Ascending aorta (tissue), 2 donors: ENCODE measurements around the gene MANEAL. TPM values are rescaled to one million over a fixed set of nuclear protein-coding genes. Genes with fewer than 3 reads are reported as not detected.
A peak's percentile ranks its signal among the peaks of the same experiment; 100 is the strongest.

Experiments used
- DNase-seq, 2 donors: peaks; one replicate each; pipeline ENCODE4 v3.0.0-alpha.2; 2019; ENCODE audit warnings: low spot score in 2 of 2
- H3K27ac ChIP-seq, 2 donors: fragments of 200-600 bp; sonication (generic); one replicate each; pipeline ENCODE4 v1.5.1; 2016 to 2017; ENCODE audit warnings: mild to moderate bottlenecking in 1 of 2
- H3K27me3 ChIP-seq: fragments of 200-600 bp; sonication (generic); one replicate; pipeline ENCODE4 v1.5.1; 2017
- H3K36me3 ChIP-seq, 2 donors: fragments of 200-600 bp; sonication (generic); one replicate each; pipeline ENCODE4 v1.5.1; 2016
- H3K4me1 ChIP-seq, 2 donors: fragments of 200-600 bp; sonication (generic); one replicate each; pipeline ENCODE4 v1.5.1; 2016 to 2017; ENCODE audit warnings: mild to moderate bottlenecking in 1 of 2
- H3K4me3 ChIP-seq, 2 donors: fragments of 200-600 bp; sonication (generic); one replicate each; pipeline ENCODE4 v1.5.1; 2016 to 2017; ENCODE audit warnings: mild to moderate bottlenecking in 1 of 2
- H3K9me3 ChIP-seq, 2 donors: fragments of 200-600 bp; sonication (generic); one replicate each; pipeline ENCODE4 v1.5.1; 2016
- intact Hi-C: fragments of 100-400 bp; cut with DNase I; formaldehyde crosslinking; loops from one replicate; pipeline ENCODE4 v1.15.1; 2023
- total RNA-seq: library from RNA; depleted of rRNA; stranded (reverse); fragments of >200 nt; gene quantifications from one replicate; pipeline ENCODE4 v1.1.0, GENCODE V29; 2016
- TF ChIP-seq, protein P1 (sequence below), 3 experiments: fragments of 200-600 bp in 2 of 3; fragments of 450-650 bp in 1 of 3; sonication (generic) in 2 of 3; IDR thresholded peaks; one replicate each; pipeline ENCODE4 v1.5.1; 2016 to 2019; ENCODE audit warnings: antibody characterized with exemption in 3 of 3, mild to moderate bottlenecking in 1 of 3, moderate library complexity in 1 of 3

MANEAL gene, protein sequence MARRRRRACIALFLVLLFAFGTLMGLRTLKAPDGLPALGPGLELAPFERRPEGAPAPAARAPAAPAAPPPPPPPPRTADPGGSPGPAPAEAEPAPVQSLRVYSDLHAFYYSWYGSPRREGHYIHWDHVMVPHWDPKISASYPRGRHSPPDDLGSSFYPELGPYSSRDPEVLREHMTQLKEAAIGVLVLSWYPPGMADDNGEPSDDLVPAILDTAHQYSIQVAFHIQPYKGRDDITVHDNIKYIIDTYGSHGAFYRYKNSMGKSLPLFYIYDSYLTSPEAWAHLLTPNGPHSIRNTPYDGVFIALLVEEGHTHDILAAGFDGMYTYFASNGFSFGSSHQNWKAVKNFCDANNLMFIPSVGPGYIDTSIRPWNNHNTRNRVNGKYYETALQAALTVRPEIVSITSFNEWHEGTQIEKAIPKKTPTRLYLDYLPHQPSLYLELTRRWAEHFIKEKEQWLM
- 0.43 TPM for total RNA-seq

DNA sequence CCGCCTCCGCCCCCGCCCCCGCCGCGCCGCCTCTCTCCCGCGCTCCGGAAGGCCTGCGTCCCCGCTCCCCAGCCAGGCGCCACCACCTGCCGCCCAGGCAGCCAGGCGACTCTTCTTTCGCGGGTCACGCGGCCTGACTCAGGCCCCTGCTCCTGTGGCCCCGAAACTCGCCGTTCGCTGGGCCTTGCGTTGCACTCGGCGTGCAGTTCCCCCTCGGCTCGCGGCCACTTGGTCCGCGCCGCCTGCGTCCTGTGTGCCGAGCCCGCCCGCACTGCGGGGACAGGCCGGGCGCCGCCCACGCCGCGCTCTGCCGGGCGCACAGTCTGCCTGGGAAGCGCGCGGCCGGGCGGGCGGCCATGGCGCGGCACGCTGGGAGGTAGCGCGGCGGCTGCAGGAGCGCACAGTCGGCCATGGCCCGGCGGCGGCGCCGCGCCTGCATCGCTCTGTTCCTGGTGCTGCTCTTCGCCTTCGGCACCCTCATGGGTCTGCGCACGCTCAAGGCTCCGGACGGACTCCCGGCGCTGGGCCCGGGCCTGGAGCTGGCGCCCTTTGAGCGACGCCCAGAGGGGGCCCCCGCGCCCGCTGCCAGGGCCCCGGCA, at the start of gene MANEAL:
Gene MANEAL (plus strand): TSS at position 75 of the 599 bp plus-strand sequence. CDS start 336 bp downstream, at position 411.
- Histone ChIP-seq H3K4me3 (peak within 1 kb of the TSS; percentile 68 to 84), H3K4me1 (peaks cover 10 to 14% of the 10 kb centered on the region in 2 donors), H3K36me3 (no peaks in the 10 kb centered on the region), H3K27ac (no peak within 1 kb of the TSS), H3K27me3 (no peaks in the 10 kb centered on the region), H3K9me3 (no peaks in the 10 kb centered on the region)
- TF ChIP-seq, protein P1, sequence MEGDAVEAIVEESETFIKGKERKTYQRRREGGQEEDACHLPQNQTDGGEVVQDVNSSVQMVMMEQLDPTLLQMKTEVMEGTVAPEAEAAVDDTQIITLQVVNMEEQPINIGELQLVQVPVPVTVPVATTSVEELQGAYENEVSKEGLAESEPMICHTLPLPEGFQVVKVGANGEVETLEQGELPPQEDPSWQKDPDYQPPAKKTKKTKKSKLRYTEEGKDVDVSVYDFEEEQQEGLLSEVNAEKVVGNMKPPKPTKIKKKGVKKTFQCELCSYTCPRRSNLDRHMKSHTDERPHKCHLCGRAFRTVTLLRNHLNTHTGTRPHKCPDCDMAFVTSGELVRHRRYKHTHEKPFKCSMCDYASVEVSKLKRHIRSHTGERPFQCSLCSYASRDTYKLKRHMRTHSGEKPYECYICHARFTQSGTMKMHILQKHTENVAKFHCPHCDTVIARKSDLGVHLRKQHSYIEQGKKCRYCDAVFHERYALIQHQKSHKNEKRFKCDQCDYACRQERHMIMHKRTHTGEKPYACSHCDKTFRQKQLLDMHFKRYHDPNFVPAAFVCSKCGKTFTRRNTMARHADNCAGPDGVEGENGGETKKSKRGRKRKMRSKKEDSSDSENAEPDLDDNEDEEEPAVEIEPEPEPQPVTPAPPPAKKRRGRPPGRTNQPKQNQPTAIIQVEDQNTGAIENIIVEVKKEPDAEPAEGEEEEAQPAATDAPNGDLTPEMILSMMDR (IDR thresholded peaks at IDR 0.05): no peak
- intact Hi-C loops: no loop called here
- peak in 1 of 2 donors; percentile 64 for DNase-seq

DNA sequence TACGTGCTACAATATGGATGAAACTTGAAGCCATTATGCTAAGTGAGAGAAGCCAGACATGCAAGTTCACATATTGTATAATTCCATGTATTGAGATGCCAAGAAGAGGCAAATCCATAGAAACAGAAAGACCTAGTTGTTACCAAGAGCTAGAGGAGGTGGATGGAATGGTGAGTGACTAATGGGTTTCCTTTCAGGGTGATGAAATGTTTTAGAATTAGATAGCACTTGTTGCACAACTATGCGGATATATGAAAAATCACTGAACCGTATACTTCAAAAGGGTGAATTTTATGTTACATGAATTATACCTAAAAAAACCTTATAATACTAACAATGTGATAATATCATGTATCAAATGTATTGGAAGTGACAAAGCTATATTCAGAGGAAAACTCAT, 46.8 kb upstream of the MANEAL start:
- TF ChIP-seq, protein P1 (IDR thresholded peaks at IDR 0.05): no peak
- Histone ChIP-seq H3K4me1 (no peaks in the 10 kb centered on the region), H3K4me3 (no peak overlapping the region), H3K27me3 (no peaks in the 10 kb centered on the region), H3K27ac (no peak overlapping the region), H3K36me3 (no peaks in the 10 kb centered on the region), H3K9me3 (peaks cover 0 to 8% of the 10 kb centered on the region in 2 donors)
- DNase-seq: no peak
- intact Hi-C loops: no loop called here

DNA sequence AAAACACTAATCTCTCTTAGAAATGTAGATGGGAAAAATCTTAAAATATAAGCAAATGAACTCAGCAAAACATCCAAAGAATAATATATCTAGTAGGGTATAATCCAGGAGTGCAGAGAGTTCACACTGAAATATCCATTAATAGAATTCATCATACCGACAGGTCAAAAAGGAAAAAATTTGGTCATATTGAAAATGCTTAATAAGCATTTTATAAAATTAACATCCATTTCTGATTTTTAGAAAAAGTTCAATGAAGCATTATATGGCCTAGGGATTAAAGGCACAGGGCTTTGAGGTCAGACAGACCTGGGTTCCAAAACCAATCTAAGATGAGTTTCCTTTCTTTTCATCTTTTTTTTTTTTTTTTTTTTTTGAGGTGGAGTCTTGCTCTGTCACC, 45.1 kb upstream of the MANEAL start:
- intact Hi-C loops: no loop called here
- Histone ChIP-seq H3K9me3 (peaks cover 0 to 8% of the 10 kb centered on the region in 2 donors), H3K36me3 (no peaks in the 10 kb centered on the region), H3K4me3 (no peak overlapping the region), H3K27ac (no peak overlapping the region), H3K4me1 (no peaks in the 10 kb centered on the region), H3K27me3 (peaks cover 3% of the 10 kb centered on the region)
- DNase-seq: no peak
- TF ChIP-seq, protein P1 (IDR thresholded peaks at IDR 0.05): no peak

DNA sequence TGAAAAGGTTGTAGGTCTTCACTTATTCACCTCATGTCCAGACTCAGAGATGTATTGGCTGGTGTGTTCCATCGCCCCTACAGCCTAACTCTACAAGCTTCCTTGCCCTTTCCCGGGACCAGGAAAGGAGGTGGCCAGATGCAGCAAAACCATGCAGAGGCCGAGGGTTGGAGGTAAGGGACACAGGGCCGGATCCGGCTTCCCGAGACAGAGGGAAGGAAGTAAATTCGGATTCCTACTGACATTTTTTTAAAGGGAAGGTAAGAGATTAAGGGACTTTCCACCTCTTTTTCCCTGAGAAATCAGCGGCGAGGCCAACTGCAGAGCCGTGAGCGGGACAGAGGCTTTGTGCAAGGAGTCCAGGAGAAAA, 41.4 kb upstream of the MANEAL start:
- Histone ChIP-seq H3K9me3 (peaks cover 0 to under 1% of the 10 kb centered on the region in 2 donors), H3K4me1 (no peaks in the 10 kb centered on the region), H3K4me3 (peak overlapping the region in 1 of 2 donors; percentile 36), H3K27me3 (peaks cover 3% of the 10 kb centered on the region), H3K27ac (no peak overlapping the region), H3K36me3 (no peaks in the 10 kb centered on the region)
- intact Hi-C loops: no loop called here
- TF ChIP-seq, protein P1 (IDR thresholded peaks at IDR 0.05): no peak
- DNase-seq: no peak

DNA sequence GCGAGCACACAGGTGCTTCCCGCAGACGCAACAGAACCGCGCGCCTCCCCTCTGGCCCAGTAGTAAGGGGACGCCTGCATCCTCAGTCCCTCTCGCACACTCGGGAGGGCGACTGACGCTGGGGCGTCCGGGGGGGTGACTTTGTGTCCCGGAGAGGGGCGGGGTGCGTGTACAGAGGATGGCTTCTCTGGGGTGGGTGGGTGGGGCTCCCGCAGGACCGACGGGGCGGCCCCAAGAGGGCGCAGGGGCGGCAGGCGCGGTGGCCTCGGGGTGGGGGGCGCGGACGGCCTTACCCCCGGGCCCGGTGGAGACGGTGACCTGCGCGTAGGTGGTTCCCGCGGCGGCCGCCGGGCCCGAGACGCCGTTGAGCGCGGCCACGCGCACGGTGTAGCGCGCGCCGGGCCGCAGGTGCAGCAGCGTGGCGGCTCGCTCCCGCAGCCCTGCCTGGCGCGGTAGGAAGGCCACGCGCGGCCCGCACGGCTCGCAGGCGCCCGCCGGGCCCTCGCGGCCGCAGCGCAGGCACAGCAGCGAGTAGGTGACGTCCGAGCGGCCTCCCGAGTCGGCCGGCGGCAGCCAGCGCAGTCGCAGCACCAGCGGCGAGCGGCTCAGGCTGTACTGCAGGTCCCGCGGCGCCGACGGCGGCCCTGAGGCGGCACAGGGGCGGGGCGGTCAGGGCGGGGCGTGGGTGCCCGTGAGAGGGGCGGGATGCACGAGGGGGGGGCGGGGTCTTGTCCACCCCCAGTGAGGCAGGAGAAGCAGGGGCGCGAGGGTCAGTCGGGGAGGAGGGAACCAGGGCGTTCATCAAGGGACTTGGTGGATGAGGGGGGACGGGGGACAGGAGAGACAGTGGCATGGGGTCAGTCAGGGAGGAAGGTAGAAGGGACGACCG, 40.8 kb upstream of the MANEAL start:
- DNase-seq: no peak
- Histone ChIP-seq H3K36me3 (no peaks in the 10 kb centered on the region), H3K4me1 (no peaks in the 10 kb centered on the region), H3K9me3 (no peaks in the 10 kb centered on the region), H3K27me3 (peaks cover 3% of the 10 kb centered on the region), H3K27ac (no peak overlapping the region), H3K4me3 (peak overlapping the region; percentile 36 to 47)
- TF ChIP-seq, protein P1 (IDR thresholded peaks at IDR 0.05): no peak
- intact Hi-C loops: no loop called here
